LNCaP clone FGC (cell line): ENCODE measurements around the gene HDGFL3.
"Not testable (repeated sequence)": the region's sequence is repeated elsewhere in the genome, so short reads cannot be mapped to it uniquely, and the experiment has no call there.

Source experiments
- DNase-seq: peaks from one replicate; pipeline ENCODE4 v3.0.0-alpha.2; 2011; ENCODE audit warnings: low read depth
- H3K4me3 ChIP-seq: 2 replicates; pipeline ENCODE4 v1.5.1; 2011; ENCODE audit warnings: mild to moderate bottlenecking, low read depth, low read length, control low read depth
- CTCF ChIP-seq: IDR thresholded peaks from 2 replicates; pipeline ENCODE4 v1.5.1; 2012; ENCODE audit warnings: mild to moderate bottlenecking; ENCODE audit not compliant: control insufficient read depth, insufficient read depth; ENCODE audit errors: extremely low read depth

Gene HDGFL3

GRCh38 chr15:83087576-83087975 is 120.0 kb downstream of the HDGFL3 start:
- no peak for TF ChIP-seq CTCF
- no peak for DNase-seq
- no peak overlapping the region for H3K4me3 ChIP-seq

GRCh38 chr15:83085864-83086552 is 121.6 kb downstream of the HDGFL3 start:
- H3K4me3 ChIP-seq, DNase-seq: not testable (repeated sequence)

GRCh38 chr15:83085461-83085860 is 122.2 kb downstream of the HDGFL3 start:
- not testable (repeated sequence) for H3K4me3 ChIP-seq, DNase-seq

GRCh38 chr15:83082730-83083386 is 124.8 kb downstream of the HDGFL3 start:
- H3K4me3 ChIP-seq, result no peak overlapping the region
- no peak for TF ChIP-seq CTCF
- no peak for DNase-seq

GRCh38 chr15:83081256-83082014 is 126.2 kb downstream of the HDGFL3 start:
- no peak overlapping the region for H3K4me3 ChIP-seq
- no peak for DNase-seq
- no peak for TF ChIP-seq CTCF

GRCh38 chr15:83078712-83079111 is 128.9 kb downstream of the HDGFL3 start:
- H3K4me3 ChIP-seq, result no peak overlapping the region
- DNase-seq, result no peak
- no peak for TF ChIP-seq CTCF
